GM20431 (cell line): Measurements from ENCODE around the gene PAX1.

Experiments
- in situ Hi-C: fragments of 300-500 bp; cut with MseI, MboI; formaldehyde crosslinking; loops from one replicate; pipeline ENCODE4 v1.15.0; 2020; ENCODE audit warnings: low sequenced_read_pairs; ENCODE audit not compliant: unreplicated experiment

Gene PAX1

DNA sequence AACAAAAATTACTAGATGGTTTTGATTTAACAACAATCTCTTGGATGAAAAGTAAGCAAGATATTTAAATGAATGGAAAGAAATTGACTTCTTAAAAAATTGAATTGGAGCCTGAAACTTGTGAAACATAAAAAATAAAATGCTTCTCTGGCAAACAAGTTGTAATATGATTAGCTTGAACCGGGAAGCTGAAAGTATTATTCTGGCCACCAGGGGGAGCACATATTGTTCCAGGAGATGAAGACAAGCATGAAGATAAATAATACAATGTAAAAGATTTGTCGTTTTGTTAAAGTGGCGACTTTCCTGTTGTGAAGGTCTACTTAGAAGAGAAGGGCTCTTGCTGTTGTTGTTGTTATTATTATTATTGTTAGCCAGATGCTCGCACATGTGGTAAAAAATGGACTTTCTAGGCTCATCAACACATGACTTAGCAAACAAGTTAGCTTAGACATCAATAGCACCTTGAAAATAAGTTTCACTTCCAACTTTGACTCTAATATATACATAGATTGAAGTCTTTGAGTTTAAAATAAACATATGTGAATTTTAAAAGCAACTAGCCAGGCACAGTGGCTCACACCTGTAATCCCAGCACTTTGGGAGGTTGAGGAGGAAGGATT lies 14.2 kb downstream of the PAX1 start:
- in situ Hi-C loops: no loop called here

DNA sequence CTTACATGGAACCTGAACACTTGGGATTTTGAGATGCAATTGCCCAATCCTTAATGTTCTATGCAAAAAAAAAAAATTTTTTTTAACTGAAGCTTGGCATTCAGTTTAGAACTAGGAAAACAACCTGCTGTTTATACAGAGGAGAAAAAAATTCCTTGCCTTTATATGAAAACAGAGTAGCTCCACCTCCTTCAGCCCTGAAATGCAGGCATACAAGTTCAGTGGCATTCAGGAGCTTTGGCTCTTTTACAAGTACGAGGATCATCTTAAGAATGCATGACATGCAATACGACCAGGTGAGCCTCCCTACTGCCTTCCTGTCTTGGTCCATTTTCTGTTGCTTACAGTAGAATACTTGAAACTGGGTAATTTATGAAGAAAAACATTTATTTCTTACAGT lies 20.4 kb downstream of the PAX1 start:
- in situ Hi-C loops: no loop called here

DNA sequence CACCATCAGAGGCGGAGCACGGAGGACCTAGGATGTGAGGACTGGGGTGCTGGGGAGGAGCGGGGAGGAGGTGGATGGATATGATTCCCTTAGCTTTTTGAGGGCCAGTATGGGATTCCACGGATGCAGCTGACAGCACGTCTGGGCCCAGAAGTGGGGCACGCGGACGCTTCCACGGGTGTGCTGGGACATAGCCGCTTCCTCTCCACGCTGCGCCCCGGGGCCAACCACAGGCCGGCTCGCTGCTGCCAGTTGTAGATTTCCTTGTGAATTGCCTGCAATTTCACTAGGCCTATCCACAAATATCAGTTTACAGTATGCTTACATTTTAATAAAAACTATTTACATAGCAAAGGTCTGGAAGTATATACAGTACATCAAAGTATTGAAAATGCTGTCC lies 23.9 kb downstream of the PAX1 start:
- in situ Hi-C loops: no loop called here

DNA sequence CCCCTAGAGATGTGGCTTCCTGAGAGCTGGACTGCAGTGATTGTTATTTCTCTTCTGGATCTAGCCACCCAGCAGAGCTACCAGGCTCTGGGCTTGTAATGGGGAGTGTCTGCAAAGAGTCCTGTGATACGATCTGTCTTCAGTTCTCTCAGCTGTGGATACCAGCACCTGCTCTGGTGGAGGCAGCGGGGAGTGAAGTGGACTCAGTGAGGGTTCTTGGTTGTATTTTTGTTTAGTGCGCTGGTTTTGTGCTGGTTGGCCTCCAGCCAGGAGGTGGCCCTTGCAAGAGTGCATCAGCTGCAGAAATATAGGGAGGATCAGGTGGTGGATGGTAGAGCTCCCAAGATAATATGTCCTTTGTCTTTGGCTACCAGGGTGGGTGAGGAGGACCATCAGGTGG lies 33.7 kb downstream of the PAX1 start:
- in situ Hi-C loops: no loop called here

DNA sequence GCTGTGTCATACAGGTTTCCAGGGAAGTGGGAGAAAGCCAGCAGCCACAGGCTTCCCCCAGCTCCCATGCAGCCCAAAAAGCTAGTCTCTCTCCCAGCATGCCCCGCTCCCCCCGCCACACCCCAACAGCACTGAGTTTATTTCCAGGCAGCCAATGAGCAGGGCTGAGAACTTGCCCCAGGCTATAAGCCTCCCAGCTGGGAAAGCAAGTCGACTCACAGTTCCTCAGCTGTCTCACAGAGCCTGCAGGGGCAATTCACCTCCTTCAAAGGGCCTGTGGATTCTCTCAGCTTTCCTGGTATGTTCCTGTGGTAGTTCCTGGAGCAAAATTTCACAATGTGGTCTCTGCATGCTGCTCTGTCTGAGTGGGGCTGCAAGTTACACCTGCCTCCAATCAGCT lies 34.2 kb downstream of the PAX1 start:
- in situ Hi-C loops: no loop called here

DNA sequence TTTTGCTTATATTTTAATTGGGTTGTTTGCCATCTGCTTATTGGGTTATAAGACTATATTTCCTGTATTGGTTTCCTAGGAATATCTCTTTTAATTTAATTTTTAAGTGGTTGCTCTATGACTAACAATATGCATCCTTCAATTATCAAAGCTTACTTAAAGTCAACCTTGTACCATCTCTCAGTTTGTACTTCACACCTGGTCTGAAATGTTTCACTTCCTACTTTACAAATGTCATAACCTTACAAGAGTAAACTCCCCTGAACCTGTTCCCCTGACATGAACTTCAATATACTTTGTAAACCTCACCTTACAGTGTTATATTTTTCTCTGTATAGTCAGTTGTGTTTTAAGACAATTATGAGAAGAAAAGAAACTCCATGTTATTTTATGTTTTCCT lies 35.8 kb downstream of the PAX1 start:
- in situ Hi-C loops: no loop called here

DNA sequence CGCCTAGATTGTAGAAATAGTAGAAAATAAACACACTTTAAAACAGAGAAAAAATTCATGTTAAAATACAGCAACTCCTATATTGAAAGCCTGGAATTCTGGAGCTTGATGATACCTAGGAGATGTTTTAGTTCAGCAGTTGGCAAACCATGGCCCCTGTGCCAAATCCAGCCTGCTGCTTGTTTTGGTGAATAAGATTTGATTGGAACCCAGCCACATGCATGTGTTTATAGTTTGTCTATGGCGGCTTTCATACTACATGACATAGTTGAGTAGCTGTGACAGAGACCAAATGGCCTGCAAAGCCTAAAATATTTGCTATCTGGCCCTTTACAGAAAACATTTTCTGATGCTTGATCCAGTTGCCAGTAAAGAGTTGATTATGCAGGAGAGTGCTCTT lies 57.2 kb downstream of the PAX1 start:
- in situ Hi-C loops: no loop called here

DNA sequence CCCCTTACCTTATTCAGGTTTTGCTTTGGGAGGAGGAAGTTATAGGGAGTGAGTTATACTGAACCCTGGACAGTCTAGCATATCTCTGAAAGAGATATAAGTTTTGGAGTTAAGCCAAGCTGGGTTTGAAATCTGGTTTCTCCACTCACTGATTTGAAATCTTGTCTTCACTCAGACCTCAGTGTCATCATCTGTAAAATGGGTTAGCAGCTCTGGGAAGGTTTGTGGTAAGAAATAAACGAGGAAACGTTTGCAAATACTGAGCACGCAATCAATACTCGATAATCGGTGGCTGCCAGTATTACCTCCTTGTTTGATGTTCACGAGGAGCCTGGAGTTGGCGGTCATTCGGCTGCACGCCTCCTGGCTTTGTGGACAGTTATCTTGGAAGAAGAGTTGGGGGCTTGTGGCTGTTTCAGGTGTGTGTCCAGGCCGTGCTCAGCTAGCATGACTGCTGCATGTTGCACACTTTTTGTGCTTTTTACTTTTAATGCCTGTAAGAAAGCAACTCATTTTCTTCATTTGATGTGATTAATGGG lies 61.8 kb downstream of the PAX1 start:
- in situ Hi-C loops: no loop called here

DNA sequence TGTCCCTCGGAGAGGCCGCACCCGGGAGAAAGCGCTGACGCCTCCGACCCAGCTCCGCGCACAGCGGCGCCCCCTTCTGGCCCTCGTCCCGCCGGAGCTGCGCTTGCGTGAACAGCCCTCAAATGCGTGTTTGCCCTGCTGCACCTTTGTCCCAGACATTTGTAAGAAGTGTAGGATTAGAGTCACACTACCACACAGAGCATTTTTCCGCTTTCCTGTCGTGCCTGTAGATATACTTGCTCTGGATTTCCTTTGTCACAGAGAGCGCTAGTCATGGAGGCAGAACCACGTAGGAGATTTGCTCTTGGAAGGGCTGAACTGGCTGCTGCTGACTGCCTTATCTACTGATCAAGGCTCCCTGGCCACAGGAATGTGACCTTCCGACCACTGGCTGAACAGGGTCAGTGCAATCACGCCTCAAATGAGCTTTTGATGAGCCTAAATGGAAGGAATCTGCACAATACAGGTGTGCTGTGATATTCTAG lies 62.3 kb downstream of the PAX1 start:
- in situ Hi-C loops: no loop called here
